NOMO-1 treated with DMSO at 0.1 percent for 48 hours (cell line): Measurements from ENCODE around the gene USP12.
"Not testable (repeated sequence)": the region's sequence is repeated elsewhere in the genome, so short reads cannot be mapped to it uniquely, and the experiment has no call there.

ENCODE experiments used
- DNase-seq: peaks from one replicate; lab custom pipeline; 2025; ENCODE audit not compliant: unreplicated experiment; lab: John Stamatoyannopoulos, UW

Gene USP12

DNA sequence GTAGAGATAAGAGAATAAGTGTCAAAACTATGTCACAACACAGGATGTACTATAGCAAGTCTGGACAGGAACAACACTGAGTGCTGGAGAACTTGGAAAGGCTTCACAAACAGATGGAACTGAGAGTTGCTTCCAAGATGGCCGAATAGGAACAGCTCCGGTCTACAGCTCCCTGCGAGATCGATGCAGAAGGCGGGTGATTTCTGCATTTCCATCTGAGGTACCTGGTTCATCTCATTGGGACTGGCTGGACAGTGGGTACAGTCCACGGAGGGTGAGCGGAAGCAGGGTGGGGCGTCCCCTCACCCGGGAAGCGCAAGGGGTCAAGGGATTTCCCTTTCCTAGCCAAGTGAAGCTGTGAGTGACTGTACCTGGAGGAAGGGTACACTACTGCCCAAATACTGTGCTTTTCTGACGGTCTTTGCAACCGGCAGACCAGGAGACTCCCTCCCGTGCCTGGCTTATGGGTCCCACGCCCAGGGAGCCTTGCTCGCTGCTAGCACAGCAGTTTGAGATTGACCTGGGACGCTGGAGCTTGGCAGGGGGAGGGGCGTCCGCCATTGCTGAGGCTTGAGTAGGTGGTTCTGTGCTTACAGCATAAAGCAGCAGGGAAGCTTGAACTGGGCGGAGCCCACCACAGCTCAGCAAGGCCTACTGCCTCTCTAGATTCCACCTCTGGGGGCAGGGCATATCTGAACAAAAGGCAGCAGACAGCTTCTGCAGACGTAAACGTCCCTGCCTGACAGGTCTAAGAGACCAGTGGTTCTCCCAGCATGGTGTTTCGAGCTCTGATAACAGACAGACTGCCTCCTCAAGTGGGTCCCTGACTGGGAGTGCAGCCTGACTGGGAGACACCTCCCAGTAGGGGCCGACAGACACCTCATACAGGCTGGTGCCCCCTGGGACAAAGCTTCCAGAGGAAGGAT lies 46.0 kb downstream of the USP12 start:
- no peak for DNase-seq

DNA sequence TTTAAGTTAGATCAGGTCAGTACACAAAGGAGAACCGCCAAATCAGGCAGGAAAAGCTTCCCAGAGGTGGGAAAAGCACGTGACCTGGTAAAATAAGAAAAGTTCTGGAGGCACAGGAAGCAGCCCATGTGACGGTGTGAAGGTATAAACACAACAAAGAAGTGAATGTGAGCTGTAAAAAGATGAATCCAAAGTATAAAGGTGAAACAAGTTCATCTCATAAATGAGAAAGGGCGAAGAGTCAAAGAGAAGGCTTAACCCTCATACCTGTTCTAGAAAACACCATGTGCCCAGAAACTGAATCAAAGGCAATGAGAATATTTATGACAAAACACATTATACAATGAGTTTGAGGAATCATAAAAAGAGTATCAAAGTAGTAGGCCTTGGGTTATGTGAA lies 47.0 kb downstream of the USP12 start:
- no peak for DNase-seq

DNA sequence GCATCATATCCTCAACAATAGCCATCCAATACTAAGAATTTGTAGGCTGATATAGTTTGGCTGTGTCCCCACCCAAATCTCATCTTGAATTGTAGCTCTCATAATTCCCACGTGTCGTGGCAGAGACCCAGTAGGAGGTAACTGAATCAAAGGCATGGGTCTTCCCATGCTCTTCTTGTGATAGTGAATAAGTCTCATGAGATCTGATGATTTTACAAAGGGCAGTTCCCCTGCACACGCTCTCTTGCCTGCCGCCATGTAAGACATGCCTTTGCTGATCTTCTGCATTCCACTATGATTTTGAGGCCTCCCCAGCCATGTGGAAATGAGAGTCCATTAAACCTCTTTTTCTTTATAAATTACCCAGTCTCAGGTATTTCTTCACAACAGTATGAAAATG lies 48.2 kb downstream of the USP12 start:
- DNase-seq: not testable (repeated sequence)

DNA sequence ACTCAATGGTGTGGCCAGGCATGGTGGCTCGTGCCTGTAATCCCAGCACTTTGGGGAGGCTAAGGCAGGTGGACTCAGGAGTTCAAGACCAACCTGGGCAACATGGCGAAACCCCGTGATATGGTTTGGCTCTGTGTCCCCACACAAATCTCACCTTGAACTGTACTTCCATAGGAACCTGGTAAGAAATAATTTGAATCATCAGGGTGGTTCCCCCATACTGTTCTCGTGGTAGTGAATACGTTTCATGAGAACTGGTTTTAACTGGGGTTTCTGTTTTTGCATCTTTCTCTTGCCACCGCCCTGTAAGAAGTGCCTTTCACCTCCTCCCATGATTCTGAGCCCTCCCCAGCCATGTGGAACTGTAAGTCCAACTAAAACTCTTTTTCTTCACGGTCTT lies 49.6 kb downstream of the USP12 start:
- no peak for DNase-seq

DNA sequence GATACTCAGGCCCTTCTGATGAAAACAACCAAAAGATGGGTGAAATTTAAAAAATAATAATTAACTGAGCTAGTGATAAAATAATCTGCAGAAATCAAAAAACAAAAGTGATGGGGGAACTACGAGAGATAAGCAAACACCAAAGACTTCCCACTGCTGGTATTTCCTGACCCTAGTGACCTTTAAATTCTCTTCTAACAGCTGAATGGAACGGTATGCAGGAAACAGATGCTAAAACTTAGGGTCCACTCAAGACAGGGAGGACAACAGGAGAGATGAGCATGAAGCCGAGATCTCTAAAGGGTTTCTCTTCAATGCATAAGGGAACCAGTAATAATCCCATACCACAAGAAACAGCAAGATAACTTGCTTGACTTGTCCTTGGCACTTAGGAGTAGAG lies 50.8 kb downstream of the USP12 start:
- DNase-seq: no peak

DNA sequence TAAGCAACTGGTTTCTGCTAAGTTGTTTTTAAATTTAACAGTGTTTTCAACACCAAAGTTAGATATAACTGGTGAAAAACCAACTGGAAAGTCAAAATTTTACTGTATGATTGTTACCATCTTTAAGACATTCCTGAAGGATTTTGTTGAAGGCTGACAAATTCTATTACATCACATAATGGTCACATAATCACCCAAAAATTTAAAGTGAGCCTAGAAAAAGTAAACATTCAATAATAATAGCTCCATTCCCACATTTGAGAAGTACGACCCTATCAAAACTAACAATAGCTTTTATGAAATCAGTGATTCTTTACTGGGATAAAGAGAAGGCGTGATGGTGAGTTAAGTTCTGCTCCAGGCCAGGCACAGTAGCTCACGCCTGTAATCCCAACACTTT lies 51.6 kb downstream of the USP12 start:
- DNase-seq: no peak

DNA sequence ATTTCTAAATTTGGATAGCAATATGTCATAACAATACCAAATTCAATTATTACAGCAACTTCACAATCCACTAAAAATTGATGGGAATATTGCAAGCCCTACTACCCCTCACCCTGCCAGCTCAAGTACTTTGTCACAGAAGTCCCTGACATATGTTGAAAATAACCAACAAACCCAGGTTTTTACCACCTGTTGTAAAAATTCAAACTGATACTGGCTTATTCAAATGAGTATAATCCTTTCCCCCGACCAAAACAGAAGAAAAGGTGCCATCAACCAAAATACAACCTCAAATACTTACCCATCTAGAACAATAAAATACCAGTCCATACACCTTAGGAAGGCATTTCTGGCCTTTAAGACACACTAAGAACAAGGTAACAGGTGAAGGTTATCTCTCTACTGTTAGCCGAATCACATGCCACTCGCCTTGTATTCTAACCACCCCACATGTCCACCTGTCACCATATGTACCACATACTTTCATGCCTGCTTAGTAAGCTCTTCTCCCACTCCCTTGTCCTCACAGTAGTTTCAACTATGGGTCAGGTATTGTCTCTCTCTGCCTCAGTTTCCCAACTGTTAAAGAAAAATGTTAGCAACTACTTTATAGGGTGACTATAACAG lies 53.1 kb downstream of the USP12 start:
- no peak for DNase-seq

DNA sequence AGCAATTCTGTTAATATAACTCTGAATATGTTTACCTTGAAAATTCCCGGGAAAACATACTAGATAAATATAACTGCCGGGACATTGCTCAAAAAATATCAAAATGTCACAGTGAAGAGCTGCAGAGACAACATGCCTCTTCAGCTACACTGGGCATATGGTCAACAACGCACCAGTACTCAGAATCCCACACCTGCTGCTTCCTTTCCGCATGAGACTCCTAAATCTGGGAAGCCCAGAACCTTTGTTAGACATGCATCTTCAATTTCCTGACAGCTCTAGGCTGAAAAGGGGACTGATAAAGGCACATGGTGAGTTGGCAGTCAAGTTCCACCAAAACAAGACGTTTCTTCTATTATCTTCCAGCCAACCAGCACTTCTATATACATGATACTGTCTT lies 53.7 kb downstream of the USP12 start:
- DNase-seq: no peak

DNA sequence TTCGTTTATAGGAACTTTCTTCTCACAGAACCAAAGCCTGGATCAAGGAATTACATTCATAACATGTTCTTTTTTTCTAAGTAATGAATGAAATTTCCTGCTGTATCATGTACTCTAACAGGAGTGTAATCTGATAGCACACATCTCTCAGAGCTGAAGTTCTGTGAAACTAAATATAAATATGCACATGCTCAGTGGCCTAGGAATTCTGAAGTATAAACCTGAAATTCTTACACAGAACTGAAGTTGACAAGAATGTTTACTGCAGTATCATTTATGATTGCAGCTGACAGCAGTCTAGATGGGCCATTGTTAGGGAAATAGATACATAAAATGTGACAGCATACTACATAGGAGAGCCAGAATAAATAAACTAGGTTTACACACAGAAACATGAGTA lies 54.5 kb downstream of the USP12 start:
- no peak for DNase-seq

DNA sequence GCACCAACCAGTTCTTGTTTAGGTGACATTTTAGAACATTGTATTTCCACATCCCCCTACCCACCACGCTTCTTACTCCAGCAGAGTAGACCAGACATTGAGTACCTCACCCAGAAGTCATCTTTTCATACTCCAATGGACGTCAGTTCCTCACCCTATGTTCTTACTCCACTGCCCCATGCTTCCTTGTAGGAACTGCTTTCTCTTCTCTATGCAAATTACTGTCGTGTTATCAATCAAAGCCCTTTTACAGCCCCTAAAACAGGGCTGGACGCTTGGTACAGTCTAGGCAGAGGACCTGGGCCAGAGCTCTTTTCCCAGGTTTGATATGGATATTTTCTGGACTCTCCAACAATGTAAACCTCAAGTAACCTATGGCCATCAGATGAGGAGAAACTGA lies 58.2 kb downstream of the USP12 start:
- no peak for DNase-seq

DNA sequence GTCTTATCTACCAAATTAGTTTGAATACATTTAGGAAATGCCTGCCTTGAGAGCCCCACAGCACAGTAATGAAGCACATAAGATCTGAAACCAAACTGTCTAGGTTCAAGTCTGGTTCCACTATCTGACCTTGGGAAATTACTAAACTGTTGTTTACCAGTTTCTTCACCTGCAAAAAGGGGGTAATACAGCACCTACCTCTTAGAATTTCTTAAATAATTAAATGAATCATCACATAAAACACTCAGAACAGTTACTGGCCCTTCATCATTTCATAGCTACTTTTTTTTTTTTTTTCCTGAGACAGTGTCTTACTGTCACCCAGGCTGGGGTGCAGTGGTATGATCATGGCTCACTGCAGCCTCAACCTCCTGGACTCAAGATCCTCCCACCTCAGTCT lies 59.6 kb downstream of the USP12 start:
- DNase-seq: no peak

DNA sequence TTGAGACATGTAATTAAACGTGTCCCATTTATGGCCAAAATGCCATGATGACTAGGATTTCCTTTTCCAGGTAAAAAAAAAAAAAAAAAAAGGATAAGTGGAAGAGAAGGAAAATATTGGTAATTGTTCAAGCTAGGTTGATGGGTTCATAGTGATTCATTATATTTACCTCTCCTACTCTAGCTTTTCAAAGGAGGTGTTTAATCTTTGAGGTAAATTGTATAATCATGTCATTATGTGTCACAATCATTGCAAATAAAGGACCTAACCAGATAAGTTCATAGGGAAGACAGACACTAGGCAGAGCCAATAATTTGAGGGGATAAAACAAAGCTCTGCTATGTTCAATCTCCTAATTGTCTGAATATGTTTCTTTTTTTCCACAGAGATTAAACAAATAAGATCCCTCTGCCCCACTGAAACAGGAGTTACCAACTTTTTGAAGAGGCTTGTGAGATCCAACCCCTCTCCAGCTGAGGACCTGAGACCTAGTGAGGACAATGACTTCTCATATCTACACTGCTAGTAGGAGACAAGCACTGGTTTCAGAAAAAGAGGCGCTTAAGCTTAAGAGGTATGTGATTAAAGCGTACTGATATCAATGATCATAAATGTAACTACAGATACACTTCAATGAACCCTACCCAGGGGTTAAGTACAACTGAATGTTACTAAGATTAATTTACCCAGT lies 61.4 kb downstream of the USP12 start:
- no peak for DNase-seq

DNA sequence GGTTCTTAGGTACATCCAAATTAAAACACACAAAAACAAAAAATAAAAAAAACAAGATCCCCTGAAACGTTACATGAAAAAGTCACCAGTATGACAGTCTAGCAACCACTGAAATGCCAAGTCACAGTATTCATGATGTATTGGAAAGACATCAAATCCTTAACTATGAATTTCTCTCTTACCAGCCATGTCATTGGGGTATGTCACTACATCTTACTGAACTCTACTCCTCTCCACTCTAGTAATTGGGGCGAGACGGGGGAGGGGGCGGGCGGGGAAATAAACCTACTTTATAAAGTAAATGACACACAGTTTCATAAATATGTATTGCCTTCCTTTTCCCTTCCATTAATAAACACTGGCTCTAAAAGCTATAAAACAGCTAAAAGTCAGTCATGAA lies 65.5 kb downstream of the USP12 start:
- no peak for DNase-seq

DNA sequence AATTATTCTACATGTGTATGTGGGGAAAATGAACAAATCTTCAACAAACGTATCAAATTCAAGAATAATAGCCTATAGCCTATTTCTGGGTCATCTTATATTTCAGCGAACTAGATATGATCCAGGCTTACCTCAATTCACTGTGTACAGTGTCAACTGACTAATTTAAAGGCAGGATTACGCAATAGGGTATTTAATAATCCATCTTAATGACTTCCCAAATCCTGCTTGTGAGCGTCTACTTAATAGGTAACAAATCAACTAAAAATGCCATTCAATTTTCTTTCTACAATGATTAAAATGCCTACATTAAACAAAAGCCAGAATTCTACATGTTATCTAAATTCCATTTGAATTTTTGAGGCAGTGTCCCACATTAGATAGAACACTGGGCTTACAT lies 67.0 kb downstream of the USP12 start:
- no peak for DNase-seq

DNA sequence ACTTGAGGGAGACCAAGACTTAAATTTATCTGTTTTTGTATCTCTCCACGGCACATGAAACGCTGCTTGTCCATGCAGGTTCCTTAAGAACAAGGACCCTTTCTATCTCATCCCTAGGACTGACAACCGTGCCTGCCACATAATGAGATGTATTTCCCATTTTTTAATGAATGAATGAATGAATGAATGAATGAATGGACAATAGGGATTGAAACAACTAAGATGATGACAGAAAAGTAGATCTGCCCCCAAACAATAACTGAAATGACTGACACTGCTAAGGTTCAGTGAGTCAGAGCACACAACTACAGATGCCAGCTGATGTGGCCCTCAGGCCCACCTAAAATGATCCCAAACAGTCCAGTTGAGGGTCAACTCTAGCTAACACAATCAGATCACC lies 69.8 kb downstream of the USP12 start:
- no peak for DNase-seq

DNA sequence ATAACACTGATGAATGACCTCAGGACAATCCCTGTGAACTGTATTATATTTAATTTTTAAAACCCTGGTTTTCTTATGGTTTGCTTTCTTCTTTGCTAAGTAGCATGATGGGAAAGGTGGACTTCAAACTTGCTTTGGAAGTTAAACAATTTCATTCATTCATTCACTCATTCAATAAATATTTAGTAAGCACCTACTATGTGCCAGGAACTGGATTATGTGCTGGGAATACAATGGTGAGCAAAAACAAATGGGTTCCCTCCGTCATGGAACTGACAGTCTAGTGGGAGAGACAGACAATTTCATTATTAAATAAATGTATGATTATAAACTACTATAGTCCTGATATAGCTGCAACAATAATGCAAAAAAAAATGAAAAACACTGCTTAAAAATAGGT lies 70.3 kb downstream of the USP12 start:
- no peak for DNase-seq

DNA sequence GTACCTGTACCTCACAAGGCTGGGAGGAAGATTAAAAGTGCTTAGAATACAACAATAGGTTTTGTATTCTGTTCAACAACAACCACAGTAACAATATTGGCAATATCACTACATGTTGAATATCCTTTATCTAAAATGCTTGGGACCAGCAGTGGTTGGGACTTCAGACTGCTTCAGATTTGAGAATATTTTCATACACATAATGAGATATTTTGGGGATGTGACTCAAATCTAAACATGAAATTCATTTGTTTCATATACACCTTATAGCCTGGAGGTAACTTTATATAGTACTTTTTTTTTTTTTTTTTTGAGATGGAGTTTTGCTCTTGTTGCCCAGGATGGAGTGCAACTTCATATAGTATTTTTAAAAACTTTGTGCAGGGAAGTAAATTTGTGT lies 73.9 kb downstream of the USP12 start:
- DNase-seq: no peak

DNA sequence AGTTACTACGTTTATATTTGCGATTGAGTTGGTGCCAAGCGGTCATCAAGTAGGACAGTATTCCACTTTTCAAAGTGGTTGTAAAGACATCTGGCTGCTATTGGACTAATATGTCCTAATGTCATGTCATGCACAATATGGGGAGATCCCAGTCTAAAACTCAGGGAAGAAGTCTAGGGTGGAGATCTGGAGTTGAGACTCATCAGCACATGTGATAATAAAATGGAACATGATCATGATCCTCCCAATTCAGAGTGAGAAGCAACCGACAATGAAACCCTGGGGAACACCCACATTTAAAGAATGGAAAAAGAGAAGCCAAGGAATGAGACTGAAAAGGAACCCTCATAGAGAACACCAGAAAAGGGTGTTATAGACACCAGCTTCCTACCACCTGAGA lies 80.2 kb downstream of the USP12 start:
- no peak for DNase-seq

DNA sequence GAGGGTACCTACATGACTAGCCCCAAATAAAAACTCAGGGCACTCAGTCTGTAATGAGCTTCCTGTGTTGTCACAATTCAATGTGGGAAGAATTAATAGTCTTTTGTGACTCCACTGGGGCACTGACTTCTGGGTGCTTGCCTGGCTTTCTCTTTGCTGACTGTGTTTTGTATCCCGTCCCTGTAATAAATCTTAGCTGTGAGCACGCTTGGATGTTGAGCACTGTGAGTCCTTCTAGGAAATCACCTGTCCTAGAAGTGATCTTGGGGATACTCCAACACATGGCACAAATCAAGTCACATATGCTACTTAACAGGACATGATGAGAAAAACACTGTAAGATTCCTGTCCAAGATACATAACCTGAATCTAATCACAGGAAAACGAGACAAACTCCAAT lies 83.0 kb downstream of the USP12 start:
- no peak for DNase-seq

DNA sequence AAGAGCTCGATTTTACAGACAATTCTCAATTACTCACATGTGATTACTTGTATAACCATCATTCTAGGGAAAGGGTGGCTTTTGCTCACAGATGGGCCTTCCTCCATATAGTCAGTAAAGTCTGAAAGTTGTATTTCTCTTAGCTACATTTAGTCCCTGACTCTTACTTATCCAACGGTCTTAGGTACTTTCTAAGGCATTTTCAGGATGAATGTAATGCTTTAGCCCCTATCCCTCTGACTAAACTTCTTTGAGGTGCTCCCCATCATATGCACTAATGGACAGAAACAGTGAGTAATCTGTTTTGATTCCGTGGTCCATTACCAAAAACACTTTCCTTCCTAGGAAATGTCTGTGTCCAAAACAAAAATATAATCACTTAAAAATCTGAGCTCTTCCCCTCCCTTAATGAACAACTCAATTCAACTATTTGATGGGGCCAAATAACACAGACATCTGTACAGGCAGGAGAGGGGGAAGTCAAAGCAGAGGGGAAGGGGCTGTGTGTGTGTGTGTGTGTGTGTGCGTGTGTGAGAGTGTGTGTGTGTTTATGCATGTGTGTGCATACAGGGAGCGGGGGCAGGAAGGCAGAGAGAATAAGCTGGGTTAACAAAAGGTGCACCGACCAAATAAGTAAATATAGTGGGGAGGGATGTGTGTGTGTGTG lies 84.9 kb downstream of the USP12 start:
- no peak for DNase-seq

DNA sequence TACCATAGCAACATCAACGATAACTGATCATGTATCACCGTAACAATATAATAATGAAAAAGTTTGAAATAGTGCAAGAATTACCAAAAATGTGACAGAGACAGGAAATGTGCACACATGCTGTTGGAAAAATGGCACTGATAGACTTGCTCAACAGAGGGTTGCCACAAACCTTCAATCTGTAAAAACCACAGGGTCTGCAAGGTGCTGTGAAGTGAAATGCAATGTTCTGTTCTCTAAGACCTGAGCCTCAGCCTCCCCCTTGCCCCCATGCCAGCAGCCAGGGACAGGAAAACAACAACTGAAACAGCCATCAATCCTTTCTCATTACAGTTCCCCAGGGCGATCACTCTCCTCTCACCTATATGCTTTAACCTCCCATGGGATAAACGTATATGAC lies 88.4 kb downstream of the USP12 start:
- no peak for DNase-seq
